Caco-2 (cell line): ENCODE data around the gene SPEG. TPM values are rescaled to one million over a fixed set of nuclear protein-coding genes. Genes with fewer than 3 reads are reported as not detected.

Experiments used
- BruUV-seq: library from RNA; stranded (reverse); fragments of 400-500 nt; replicated peaks from 2 replicates; lab custom pipeline; 2021; lab: Mats Ljungman, UMichigan
- CTCF ChIA-PET: fragments of 300-600 bp; sonication (Branson Sonifier 250); formaldehyde crosslinking; loops from one replicate; lab custom pipeline; 2022; ENCODE audit warnings: antibody characterized with exemption; lab: Charles Lee
- POLR2A ChIA-PET: fragments of 300-600 bp; sonication (Branson Sonifier 250); formaldehyde crosslinking; loops from one replicate; lab custom pipeline; 2022; ENCODE audit warnings: antibody characterized with exemption; lab: Charles Lee
- DNase-seq, 2 experiments: peaks; one replicate each; pipeline versions ENCODE4 v3.0.0 to v3.0.0-alpha.2; 2020 to 2022
- H3K27me3 ChIP-seq: replicated peaks from 2 replicates; pipeline ENCODE4 v1.6.0; 2011; ENCODE audit warnings: low read length; ENCODE audit not compliant: control insufficient read depth, insufficient read depth
- H3K36me3 ChIP-seq: 2 replicates; pipeline ENCODE4 v1.5.1; 2011; ENCODE audit warnings: low read length; ENCODE audit not compliant: control insufficient read depth, insufficient read depth
- H3K4me1 ChIP-seq: fragments of 250-450 bp; sonication (Bioruptor Pico); 2 replicates; pipeline ENCODE4 v1.5.1; 2020; ENCODE audit warnings: mild to moderate bottlenecking
- H3K4me3 ChIP-seq: 2 replicates; pipeline ENCODE4 v1.5.1; 2011; ENCODE audit warnings: low read depth, mild to moderate bottlenecking, control low read depth, low read length
- H3K9me3 ChIP-seq: fragments of 250-450 bp; sonication (Bioruptor Pico); 2 replicates; pipeline ENCODE4 v1.5.1; 2020; ENCODE audit warnings: mild to moderate bottlenecking, moderate library complexity
- H3K27ac Mint-ChIP-seq: one replicate; pipeline ENCODE4 v1.8.0; 2022; ENCODE audit warnings: mixed read lengths; ENCODE audit not compliant: unreplicated experiment
- H3K27me3 Mint-ChIP-seq: one replicate; pipeline ENCODE4 v1.8.0; 2022; ENCODE audit warnings: mixed read lengths; ENCODE audit not compliant: insufficient read depth, unreplicated experiment
- H3K36me3 Mint-ChIP-seq: one replicate; pipeline ENCODE4 v1.8.0; 2022; ENCODE audit warnings: mild to moderate bottlenecking, mixed read lengths; ENCODE audit not compliant: insufficient read depth, unreplicated experiment
- H3K4me1 Mint-ChIP-seq: one replicate; pipeline ENCODE4 v1.8.0; 2022; ENCODE audit warnings: low read depth, mixed read lengths; ENCODE audit not compliant: unreplicated experiment
- H3K4me3 Mint-ChIP-seq: one replicate; pipeline ENCODE4 v1.8.0; 2022; ENCODE audit warnings: mild to moderate bottlenecking, moderate library complexity, mixed read lengths; ENCODE audit not compliant: unreplicated experiment
- H3K9me3 Mint-ChIP-seq: one replicate; pipeline ENCODE4 v1.8.0; 2022; ENCODE audit warnings: mixed read lengths; ENCODE audit not compliant: unreplicated experiment
- intact Hi-C: fragments of 100-400 bp; cut with micrococcal nuclease; formaldehyde crosslinking; loops from one replicate; pipeline ENCODE4 v1.10.0; 2022; ENCODE audit not compliant: unreplicated experiment
- total RNA-seq: library from RNA; stranded (reverse); gene quantifications from 2 replicates; pipeline ENCODE4 v1.2.3, GENCODE V29; 2022
- TF ChIP-seq, protein P1 (sequence below), 2 experiments: fragments of 200-600 bp in 1 of 2; IDR thresholded peaks; 1 replicate in 1 of 2; 2 replicates in 1 of 2; pipeline versions ENCODE4 v1.5.1 to v1.8.0; 2011 to 2022; ENCODE audit warnings: antibody characterized with exemption in 1 of 2, control low read depth in 1 of 2, inconsistent platforms in 1 of 2, low read depth in 1 of 2, low read length in 1 of 2, mild to moderate bottlenecking in 1 of 2, moderate library complexity in 1 of 2; ENCODE audit not compliant: insufficient read depth in 1 of 2, severe bottlenecking in 1 of 2, unreplicated experiment in 1 of 2

Gene SPEG
- total RNA-seq, 1 experiment from 2014 or later = 18.6 TPM

DNA sequence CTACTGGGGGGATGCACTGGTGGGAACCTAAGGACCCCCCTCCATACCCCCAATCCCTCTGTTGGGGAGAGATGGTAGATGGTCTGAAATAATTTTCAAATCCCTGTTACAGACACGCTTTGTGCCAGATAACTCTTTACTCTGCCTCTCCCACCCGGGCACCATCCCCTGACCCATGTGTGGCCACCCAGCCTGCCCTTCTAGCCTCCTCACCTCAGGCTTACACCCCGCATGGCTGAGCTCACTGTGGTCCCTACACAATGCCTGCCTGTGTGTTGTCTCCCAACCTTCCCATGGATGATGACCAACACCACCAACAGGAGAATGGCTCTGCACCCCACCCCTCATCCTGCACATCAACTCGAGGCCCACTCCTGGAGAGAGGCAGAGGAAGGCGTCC, 15.0 kb downstream of the SPEG start:
- Histone ChIP-seq H3K4me1 (no peaks in the 10 kb centered on the region), H3K27me3 (no peaks in the 10 kb centered on the region), H3K9me3 (no peaks in the 10 kb centered on the region), H3K4me3 (no peak overlapping the region), H3K36me3 (no peaks in the 10 kb centered on the region)
- POLR2A ChIA-PET = no interaction called here
- Mint-ChIP-seq H3K27ac (no peak overlapping the region), H3K4me3 (no peak overlapping the region), H3K9me3 (no peaks in the 10 kb centered on the region), H3K27me3 (no peaks in the 10 kb centered on the region), H3K4me1 (no peaks in the 10 kb centered on the region), H3K36me3 (no peaks in the 10 kb centered on the region)
- no TSS peak for BruUV-seq
- intact Hi-C loops = no loop called here
- CTCF ChIA-PET = no interaction called here
- TF ChIP-seq, protein P1, sequence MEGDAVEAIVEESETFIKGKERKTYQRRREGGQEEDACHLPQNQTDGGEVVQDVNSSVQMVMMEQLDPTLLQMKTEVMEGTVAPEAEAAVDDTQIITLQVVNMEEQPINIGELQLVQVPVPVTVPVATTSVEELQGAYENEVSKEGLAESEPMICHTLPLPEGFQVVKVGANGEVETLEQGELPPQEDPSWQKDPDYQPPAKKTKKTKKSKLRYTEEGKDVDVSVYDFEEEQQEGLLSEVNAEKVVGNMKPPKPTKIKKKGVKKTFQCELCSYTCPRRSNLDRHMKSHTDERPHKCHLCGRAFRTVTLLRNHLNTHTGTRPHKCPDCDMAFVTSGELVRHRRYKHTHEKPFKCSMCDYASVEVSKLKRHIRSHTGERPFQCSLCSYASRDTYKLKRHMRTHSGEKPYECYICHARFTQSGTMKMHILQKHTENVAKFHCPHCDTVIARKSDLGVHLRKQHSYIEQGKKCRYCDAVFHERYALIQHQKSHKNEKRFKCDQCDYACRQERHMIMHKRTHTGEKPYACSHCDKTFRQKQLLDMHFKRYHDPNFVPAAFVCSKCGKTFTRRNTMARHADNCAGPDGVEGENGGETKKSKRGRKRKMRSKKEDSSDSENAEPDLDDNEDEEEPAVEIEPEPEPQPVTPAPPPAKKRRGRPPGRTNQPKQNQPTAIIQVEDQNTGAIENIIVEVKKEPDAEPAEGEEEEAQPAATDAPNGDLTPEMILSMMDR (IDR thresholded peaks at IDR 0.05; ENCODE audit: insufficient read depth in 1 of 2, low read depth in 1 of 2, low read length in 1 of 2, severe bottlenecking in 1 of 2, unreplicated experiment in 1 of 2) = no peak
- DNase-seq = no peak

DNA sequence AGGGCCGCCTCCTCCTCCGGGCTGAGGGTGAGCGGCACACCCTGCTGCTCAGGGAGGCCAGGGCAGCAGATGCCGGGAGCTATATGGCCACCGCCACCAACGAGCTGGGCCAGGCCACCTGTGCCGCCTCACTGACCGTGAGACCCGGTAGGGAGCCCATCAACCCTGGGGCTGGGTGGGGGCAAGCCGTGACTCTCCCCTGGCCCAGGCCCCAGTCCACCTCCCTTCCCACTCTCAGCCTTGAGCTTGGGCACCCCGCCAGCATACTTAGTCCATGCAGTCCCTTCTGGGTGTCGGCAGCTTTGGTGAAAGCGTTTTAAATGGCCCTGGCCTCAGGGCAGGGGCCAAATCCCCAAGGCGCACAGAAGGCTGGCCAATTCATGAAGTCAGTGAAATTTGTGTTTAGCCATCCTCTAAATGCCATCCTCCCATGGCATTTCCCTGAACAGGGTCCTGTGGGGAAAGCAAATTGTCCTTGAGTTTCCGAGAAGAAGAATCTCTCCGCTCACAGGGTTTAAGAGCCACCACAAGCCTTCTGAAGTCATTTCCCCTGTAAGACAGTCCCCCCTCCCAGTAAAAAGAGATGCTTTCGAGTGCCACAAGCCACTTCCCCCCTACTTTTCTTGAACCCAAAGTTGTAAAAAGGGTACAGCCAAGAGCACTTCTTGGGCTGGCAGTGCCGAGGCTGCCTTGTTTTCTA, 17.2 kb downstream of the SPEG start:
- no peaks in the 10 kb centered on the region for H3K9me3 Mint-ChIP-seq
- BruUV-seq = no TSS peak
- no peaks in the 10 kb centered on the region for H3K27me3 ChIP-seq
- ChIA-PET POLR2A (no interaction called here), CTCF (interaction anchor here (0.5 kb wide), 1 partner anchor 49 kb away, joined by 4 read pairs; no protein-coding TSS in a partner anchor)
- no peak for DNase-seq
- no peak overlapping the region for H3K4me3 ChIP-seq
- H3K9me3 ChIP-seq = no peaks in the 10 kb centered on the region
- H3K36me3 Mint-ChIP-seq = no peaks in the 10 kb centered on the region
- no peaks in the 10 kb centered on the region for H3K4me1 ChIP-seq
- TF ChIP-seq, protein P1 (IDR thresholded peaks at IDR 0.05; ENCODE audit: insufficient read depth in 1 of 2, low read depth in 1 of 2, low read length in 1 of 2, severe bottlenecking in 1 of 2, unreplicated experiment in 1 of 2) = no peak
- no peak overlapping the region for H3K4me3 Mint-ChIP-seq
- intact Hi-C loops = no loop called here
- H3K27ac Mint-ChIP-seq = no peak overlapping the region
- H3K27me3 Mint-ChIP-seq = no peaks in the 10 kb centered on the region
- no peaks in the 10 kb centered on the region for H3K4me1 Mint-ChIP-seq
- no peaks in the 10 kb centered on the region for H3K36me3 ChIP-seq

DNA sequence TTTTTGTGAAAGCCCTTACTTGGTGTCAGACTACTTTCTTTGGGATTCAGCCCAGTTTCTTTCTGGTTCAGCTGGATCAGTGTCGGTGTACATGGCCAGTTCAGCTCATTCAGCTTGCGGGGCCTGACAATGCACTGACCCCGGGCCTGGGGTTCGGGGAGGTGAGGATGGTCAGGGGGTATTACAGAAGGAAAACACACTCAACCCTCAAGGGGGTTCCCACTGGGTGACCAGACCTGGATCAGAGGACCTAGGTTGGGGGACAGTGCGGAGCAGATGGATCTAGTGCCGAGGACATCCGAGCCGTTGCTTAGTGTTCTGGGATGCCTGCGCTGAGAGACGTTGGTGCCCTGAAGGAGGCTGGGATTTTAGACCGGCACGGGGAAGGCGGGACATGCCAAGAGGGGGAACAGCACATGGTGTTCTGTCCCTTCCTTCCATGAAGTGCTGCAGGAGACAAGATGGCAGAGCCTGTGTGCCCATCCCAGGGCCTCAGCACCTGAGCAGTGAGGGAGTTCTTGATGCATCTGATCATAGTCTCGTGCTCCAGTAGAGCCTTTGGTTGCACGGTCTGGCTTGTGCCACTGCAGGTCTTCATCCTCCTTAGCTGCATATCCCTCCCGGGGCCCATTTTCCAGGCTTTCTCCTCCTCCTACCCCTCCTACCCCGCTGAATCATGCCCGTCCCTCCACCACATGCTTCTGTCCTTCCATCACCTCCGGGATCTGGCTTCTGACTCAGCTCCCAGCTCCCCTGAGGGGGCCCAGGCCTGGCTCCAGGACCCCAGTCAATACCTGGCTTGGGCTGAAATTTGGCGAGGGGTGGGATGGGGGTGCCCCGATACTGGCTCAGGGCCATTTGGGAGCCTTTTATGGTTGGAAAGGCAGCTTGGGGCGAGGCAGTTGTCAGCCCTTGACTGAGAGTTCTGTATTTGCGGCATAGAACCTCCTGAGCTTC, 18.0 kb downstream of the SPEG start:
- ChIA-PET POLR2A (no interaction called here), CTCF (interaction anchor here (0.5 kb wide), 1 partner anchor 48 kb away, joined by 4 read pairs; no protein-coding TSS in a partner anchor)
- Mint-ChIP-seq H3K4me1 (peaks cover 1% of the 10 kb centered on the region), H3K27ac (no peak overlapping the region), H3K9me3 (no peaks in the 10 kb centered on the region), H3K4me3 (no peak overlapping the region), H3K27me3 (no peaks in the 10 kb centered on the region), H3K36me3 (no peaks in the 10 kb centered on the region)
- Histone ChIP-seq H3K9me3 (no peaks in the 10 kb centered on the region), H3K36me3 (no peaks in the 10 kb centered on the region), H3K27me3 (no peaks in the 10 kb centered on the region), H3K4me3 (no peak overlapping the region), H3K4me1 (0 out of 2 replicates have a peak, but pooled peaks cover under 1% of the 10 kb centered on the region)
- TF ChIP-seq, protein P1 (IDR thresholded peaks at IDR 0.05; ENCODE audit: insufficient read depth in 1 of 2, low read depth in 1 of 2, low read length in 1 of 2, severe bottlenecking in 1 of 2, unreplicated experiment in 1 of 2) = no peak
- no peak for DNase-seq
- intact Hi-C loops = no loop called here
- no TSS peak for BruUV-seq
